HG03439 (cell line): ENCODE measurements around the gene SEMA4F.
"Not testable (repeated sequence)": the region's sequence is repeated elsewhere in the genome, so short reads cannot be mapped to it uniquely, and the experiment has no call there.

ENCODE experiments used
- ATAC-seq: cut with Tn5 transposase; IDR thresholded peaks from one replicate; pipeline ENCODE4 v1.9.1; 2021; ENCODE audit warnings: mild to moderate bottlenecking, moderate library complexity; ENCODE audit not compliant: unreplicated experiment

Gene SEMA4F, protein sequence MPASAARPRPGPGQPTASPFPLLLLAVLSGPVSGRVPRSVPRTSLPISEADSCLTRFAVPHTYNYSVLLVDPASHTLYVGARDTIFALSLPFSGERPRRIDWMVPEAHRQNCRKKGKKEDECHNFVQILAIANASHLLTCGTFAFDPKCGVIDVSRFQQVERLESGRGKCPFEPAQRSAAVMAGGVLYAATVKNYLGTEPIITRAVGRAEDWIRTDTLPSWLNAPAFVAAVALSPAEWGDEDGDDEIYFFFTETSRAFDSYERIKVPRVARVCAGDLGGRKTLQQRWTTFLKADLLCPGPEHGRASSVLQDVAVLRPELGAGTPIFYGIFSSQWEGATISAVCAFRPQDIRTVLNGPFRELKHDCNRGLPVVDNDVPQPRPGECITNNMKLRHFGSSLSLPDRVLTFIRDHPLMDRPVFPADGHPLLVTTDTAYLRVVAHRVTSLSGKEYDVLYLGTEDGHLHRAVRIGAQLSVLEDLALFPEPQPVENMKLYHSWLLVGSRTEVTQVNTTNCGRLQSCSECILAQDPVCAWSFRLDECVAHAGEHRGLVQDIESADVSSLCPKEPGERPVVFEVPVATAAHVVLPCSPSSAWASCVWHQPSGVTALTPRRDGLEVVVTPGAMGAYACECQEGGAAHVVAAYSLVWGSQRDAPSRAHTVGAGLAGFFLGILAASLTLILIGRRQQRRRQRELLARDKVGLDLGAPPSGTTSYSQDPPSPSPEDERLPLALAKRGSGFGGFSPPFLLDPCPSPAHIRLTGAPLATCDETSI

GRCh38 chr2:74653985-74654882 is at the start of gene SEMA4F:
SEMA4F (plus strand) TSS chr2:74654247; CDS start chr2:74654377, 130 bp downstream.
- peak; percentile 100 for ATAC-seq

GRCh38 chr2:74606927-74607326 is 47.1 kb upstream of the SEMA4F start:
- no peak for ATAC-seq

- no peak for ATAC-seq
Measured at GRCh38 chr2:74617122-74617521, 36.9 kb upstream of the SEMA4F start.

- no peak for ATAC-seq
Measured at GRCh38 chr2:74618410-74619083, 35.5 kb upstream of the SEMA4F start.

GRCh38 chr2:74619651-74620297 is 34.3 kb upstream of the SEMA4F start:
- ATAC-seq: no peak

GRCh38 chr2:74620671-74621070 is 33.4 kb upstream of the SEMA4F start:
- no peak for ATAC-seq

GRCh38 chr2:74625658-74626425 is 28.2 kb upstream of the SEMA4F start:
- ATAC-seq: no peak

DNA sequence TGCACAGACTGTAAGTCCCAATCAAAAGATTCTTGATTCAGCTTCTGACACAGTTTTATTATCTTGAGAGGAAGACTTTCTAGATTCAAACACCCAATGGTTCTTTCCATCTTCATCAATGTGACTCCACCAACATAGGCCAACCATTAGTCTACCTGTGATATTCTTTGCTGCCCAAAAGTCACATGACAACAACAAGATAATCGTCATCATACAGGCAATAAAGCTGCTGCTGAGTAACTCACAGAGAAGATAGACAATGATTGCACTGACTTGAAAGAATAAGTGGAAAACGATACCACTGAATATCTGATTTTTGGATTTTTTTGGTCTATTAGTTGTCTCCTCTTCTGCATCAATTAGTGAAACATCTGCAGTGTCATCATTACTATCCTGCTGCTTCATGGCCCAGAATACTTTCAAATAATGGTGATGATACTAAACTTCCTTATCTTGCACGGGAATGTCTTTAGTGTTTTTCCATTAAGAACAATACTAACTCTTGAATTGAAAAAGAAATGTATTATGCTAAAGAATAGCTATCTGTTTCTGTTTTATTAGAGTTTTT is 25.4 kb upstream of the SEMA4F start:
- ATAC-seq: no peak

- ATAC-seq: not testable (repeated sequence)
Measured at GRCh38 chr2:74630454-74630853, 23.6 kb upstream of the SEMA4F start.

- ATAC-seq: no peak
Measured at GRCh38 chr2:74632209-74632938, 21.7 kb upstream of the SEMA4F start.

DNA sequence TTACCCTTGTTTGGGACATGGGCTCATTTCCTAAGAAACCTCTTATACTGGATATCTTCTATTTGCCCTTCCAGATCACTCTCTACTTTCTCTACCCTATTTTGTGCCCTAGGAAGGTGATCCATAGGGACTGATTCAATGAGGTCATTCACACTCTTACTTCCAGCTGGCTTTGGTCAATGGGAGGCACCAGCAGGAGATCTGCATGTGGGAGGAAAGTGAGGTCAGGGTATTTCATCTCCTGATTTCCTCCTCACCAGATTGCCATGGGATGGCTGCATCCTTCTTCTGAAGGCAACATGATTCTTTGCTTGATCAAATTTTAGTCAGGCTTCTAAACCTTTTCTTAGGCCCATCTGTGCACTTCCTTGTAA is 21.1 kb upstream of the SEMA4F start:
- no peak for ATAC-seq

GRCh38 chr2:74639550-74639949 is 14.5 kb upstream of the SEMA4F start:
- ATAC-seq: no peak

GRCh38 chr2:74645344-74645743 is 8.7 kb upstream of the SEMA4F start:
- ATAC-seq: no peak

GRCh38 chr2:74646201-74646600 is 7.8 kb upstream of the SEMA4F start:
- ATAC-seq: no peak

DNA sequence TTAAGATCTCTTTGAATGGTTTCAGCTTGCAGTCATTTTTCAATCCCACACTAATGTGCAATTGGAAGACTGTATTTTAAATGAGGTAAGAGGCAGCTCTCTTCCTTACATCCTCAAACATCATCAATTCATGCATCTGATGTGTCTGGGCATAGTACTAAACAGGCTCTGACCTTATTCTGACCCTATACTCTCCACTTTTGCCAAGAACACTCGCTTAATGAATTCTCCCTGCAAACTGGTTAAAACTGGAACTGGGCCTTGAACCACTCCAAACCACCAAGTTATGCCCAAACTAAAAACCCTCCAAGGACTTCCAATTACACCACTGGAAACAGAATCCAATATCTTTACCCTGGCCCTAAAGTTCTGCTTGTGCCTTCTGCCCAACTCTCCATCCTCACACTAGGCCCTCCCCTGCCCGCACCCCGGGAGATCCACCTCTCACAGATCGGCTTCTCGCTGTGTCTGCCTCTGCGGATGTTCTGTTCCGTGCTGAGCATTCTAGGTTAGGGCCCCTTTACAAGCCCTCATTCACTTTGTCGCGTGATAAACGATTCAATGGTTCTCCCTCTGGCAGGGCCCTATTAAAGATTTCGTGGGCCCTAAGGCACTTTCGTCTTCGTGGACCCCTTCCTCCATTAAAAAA is 7.1 kb upstream of the SEMA4F start:
- no peak for ATAC-seq

- no peak for ATAC-seq
Measured at GRCh38 chr2:74648009-74648443, 6.0 kb upstream of the SEMA4F start, which contains the start of gene M1AP. M1AP (minus strand) TSS chr2:74648330; CDS start chr2:74640275, 8,055 bp downstream.

GRCh38 chr2:74653589-74653984 is 460 bp upstream of the SEMA4F start:
- peak; percentile 23 for ATAC-seq

DNA sequence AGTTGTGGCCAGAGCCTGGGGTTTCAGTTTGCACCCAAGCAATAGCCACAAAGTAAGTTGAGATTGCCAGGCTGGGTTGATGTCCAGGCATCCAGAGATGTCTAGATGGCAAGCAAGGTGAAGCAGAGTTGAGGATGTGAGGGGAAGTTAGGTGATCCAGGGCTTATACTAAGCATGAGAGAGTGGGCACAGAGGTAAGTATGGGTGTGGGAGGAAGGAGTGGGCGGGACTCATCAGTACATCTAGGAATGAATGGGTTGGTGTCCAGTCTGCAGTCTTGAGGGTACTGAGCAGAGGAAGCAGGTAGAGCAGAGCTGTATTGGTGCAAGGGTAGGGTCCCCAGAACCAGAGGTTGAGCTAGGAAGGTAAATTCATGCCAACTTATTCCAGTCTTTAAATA is 1.5 kb downstream of the SEMA4F start:
- no peak for ATAC-seq
